HG03354 (cell line): Measurements from ENCODE around the gene TMPRSS3.

Source experiments
- ATAC-seq: cut with Tn5 transposase; IDR thresholded peaks from one replicate; pipeline ENCODE4 v1.9.1; 2021; ENCODE audit warnings: mild to moderate bottlenecking; ENCODE audit not compliant: unreplicated experiment, poor library complexity, severe bottlenecking

The TMPRSS3 gene

GRCh38 chr21:42395905-42396651, at the start of gene TMPRSS3:
Gene TMPRSS3, minus strand, starts transcription at chr21:42396052. Its CDS starts 635 bp downstream, at chr21:42395417.
- ATAC-seq: no peak

GRCh38 chr21:42445311-42445710, 49.5 kb upstream of the TMPRSS3 start:
- ATAC-seq: no peak

- no peak for ATAC-seq
Measured at GRCh38 chr21:42444745-42445059, 48.9 kb upstream of the TMPRSS3 start.

- no peak for ATAC-seq
Measured at GRCh38 chr21:42443876-42444744, 48.3 kb upstream of the TMPRSS3 start.

GRCh38 chr21:42443181-42443785, 47.4 kb upstream of the TMPRSS3 start:
- no peak for ATAC-seq

GRCh38 chr21:42441963-42442362, 46.1 kb upstream of the TMPRSS3 start:
- no peak for ATAC-seq

- ATAC-seq: no peak
Measured at GRCh38 chr21:42440187-42440792, 44.4 kb upstream of the TMPRSS3 start.

GRCh38 chr21:42439284-42440186, 43.7 kb upstream of the TMPRSS3 start:
- no peak for ATAC-seq

- ATAC-seq: no peak
Measured at GRCh38 chr21:42438316-42439205, 42.7 kb upstream of the TMPRSS3 start.

- ATAC-seq: no peak
Measured at GRCh38 chr21:42437786-42438185, 41.9 kb upstream of the TMPRSS3 start.

GRCh38 chr21:42436914-42437313, 41.1 kb upstream of the TMPRSS3 start:
- no peak for ATAC-seq

- no peak for ATAC-seq
Measured at GRCh38 chr21:42435833-42436232, 40.0 kb upstream of the TMPRSS3 start.

- no peak for ATAC-seq
Measured at GRCh38 chr21:42435401-42435800, 39.5 kb upstream of the TMPRSS3 start.

GRCh38 chr21:42434884-42435283, 39.0 kb upstream of the TMPRSS3 start:
- no peak for ATAC-seq

GRCh38 chr21:42433946-42434551, 38.2 kb upstream of the TMPRSS3 start:
- no peak for ATAC-seq

- no peak for ATAC-seq
Measured at GRCh38 chr21:42432695-42433094, 36.8 kb upstream of the TMPRSS3 start.

GRCh38 chr21:42431196-42431595, 35.3 kb upstream of the TMPRSS3 start:
- ATAC-seq: no peak

- ATAC-seq: no peak
Measured at GRCh38 chr21:42430521-42430920, 34.7 kb upstream of the TMPRSS3 start.
